ENCODE results near the gene UCKL1.

- TF ChIP-seq CTCF (IDR thresholded peaks at IDR 0.05) (no peak), POLR2A (IDR thresholded peaks at IDR 0.05) (no peak)
Observed at GRCh38 chr20:64003960-64004725, 47.9 kb upstream of the UCKL1 start.
